HG02642 (cell line): ENCODE results near the gene C2orf49.

Source experiments
- ATAC-seq: cut with Tn5 transposase; IDR thresholded peaks from one replicate; pipeline ENCODE4 v1.9.1; 2021; ENCODE audit warnings: mild to moderate bottlenecking; ENCODE audit not compliant: unreplicated experiment, poor library complexity

Gene C2orf49

GRCh38 chr2:105397953-105398335 lies 60.6 kb downstream of the C2orf49 start:
- ATAC-seq, result no peak

- peak; percentile 100 for ATAC-seq
These were observed 61.2 kb downstream of the C2orf49 start, which contains the start of gene FHL2 for GRCh38 chr2:105398336-105399206. Gene FHL2, minus strand, starts transcription at chr2:105399051. Its CDS starts 12,535 bp downstream, at chr2:105386516.
